K562 (cell line): ENCODE results near the gene RNF40. TPM values are rescaled to one million over a fixed set of nuclear protein-coding genes. Genes with fewer than 3 reads are reported as not detected.

Experiments
- BHLHE40 ChIP-seq: IDR thresholded peaks from 2 replicates; pipeline ENCODE4 v1.6.1; 2011; ENCODE audit warnings: low read length, improper control_type of control experiment
- BRF1 ChIP-seq: IDR thresholded peaks from 3 replicates; pipeline ENCODE4 v1.6.1; 2011; ENCODE audit warnings: borderline replicate concordance, mild to moderate bottlenecking; ENCODE audit not compliant: insufficient read length; ENCODE audit errors: extremely low read depth
- CBFA2T2 ChIP-seq: fragments of 450-650 bp; conservative IDR thresholded peaks from 2 replicates; pipeline ENCODE4 v1.6.1; 2017; ENCODE audit warnings: mild to moderate bottlenecking
- CBX3 ChIP-seq, 2 experiments: IDR thresholded peaks; 1 replicate in 1 of 2; 2 replicates in 1 of 2; pipeline ENCODE4 v1.6.1; 2012; ENCODE audit warnings: inconsistent platforms in 2 of 2, low read length in 2 of 2, borderline replicate concordance in 1 of 2, control low read depth in 1 of 2
- E2F6 ChIP-seq, 2 experiments: IDR thresholded peaks; 2 replicates each; pipeline ENCODE4 v1.6.1; 2011; ENCODE audit warnings: borderline replicate concordance in 1 of 2, control low read depth in 1 of 2, low read depth in 1 of 2, low read length in 1 of 2, mild to moderate bottlenecking in 1 of 2, mixed read lengths in 1 of 2, moderate library complexity in 1 of 2; ENCODE audit not compliant: insufficient read depth in 1 of 2, insufficient read length in 1 of 2, poor library complexity in 1 of 2, severe bottlenecking in 1 of 2; ENCODE audit errors: extremely low read depth in 1 of 2
- ETS1 ChIP-seq: conservative IDR thresholded peaks from 2 replicates; pipeline ENCODE4 v1.6.1; 2011; ENCODE audit warnings: low read depth, mild to moderate bottlenecking, low read length; ENCODE audit not compliant: control insufficient read depth
- GABPA ChIP-seq: fragments of 200-800 bp; sonication (Bioruptor generic); conservative IDR thresholded peaks from 2 replicates; pipeline ENCODE4 v1.6.1; 2016; ENCODE audit warnings: low read depth, missing genetic modification characterization, missing compliant biosample characterization
- GATAD2B ChIP-seq: fragments of 450-650 bp; IDR thresholded peaks from 2 replicates; pipeline ENCODE4 v1.6.1; 2017; ENCODE audit warnings: mild to moderate bottlenecking, borderline replicate concordance
- GTF2E2 ChIP-seq: fragments of 200-800 bp; sonication (Bioruptor generic); IDR thresholded peaks from 2 replicates; pipeline ENCODE4 v1.6.1; 2016; ENCODE audit warnings: missing genetic modification characterization, missing compliant biosample characterization
- MAFK ChIP-seq: IDR thresholded peaks from 2 replicates; pipeline ENCODE4 v1.6.1; 2011; ENCODE audit warnings: low read length, improper control_type of control experiment
- MBD2 ChIP-seq: sonication (generic); IDR thresholded peaks from 2 replicates; pipeline ENCODE4 v1.6.1; 2016; ENCODE audit warnings: low read depth, borderline replicate concordance
- MTA2 ChIP-seq: fragments of 450-650 bp; IDR thresholded peaks from 2 replicates; pipeline ENCODE4 v1.6.1; 2016; ENCODE audit warnings: low read depth
- MTA3 ChIP-seq: fragments of 450-650 bp; formaldehyde crosslinking; IDR thresholded peaks from 2 replicates; pipeline ENCODE4 v1.6.1; 2017; ENCODE audit warnings: mild to moderate bottlenecking, borderline replicate concordance
- RAD51 ChIP-seq: fragments of 450-650 bp; IDR thresholded peaks from 2 replicates; pipeline ENCODE4 v1.7.1; 2016; ENCODE audit warnings: low read depth, mild to moderate bottlenecking, borderline replicate concordance
- RBBP5 ChIP-seq: fragments of 200-600 bp; sonication (generic); IDR thresholded peaks from 2 replicates; pipeline ENCODE4 v1.6.1; 2012; ENCODE audit warnings: borderline replicate concordance, mild to moderate bottlenecking, low read length, control low read depth, inconsistent platforms; ENCODE audit not compliant: insufficient read depth, poor library complexity, severe bottlenecking
- RBM22 ChIP-seq: fragments of 200-400 bp; formaldehyde crosslinking; IDR thresholded peaks from 2 replicates; pipeline ENCODE4 v1.6.1; 2018; ENCODE audit warnings: low read length, low read depth; ENCODE audit not compliant: poor library complexity, severe bottlenecking
- SP2 ChIP-seq: IDR thresholded peaks from 2 replicates; pipeline ENCODE4 v1.6.1; 2011; ENCODE audit warnings: mild to moderate bottlenecking, low read depth, low read length, moderate library complexity; ENCODE audit not compliant: poor library complexity, severe bottlenecking; ENCODE audit errors: extremely low read depth
- TOE1 ChIP-seq, 2 experiments: fragments of 450-650 bp in 1 of 2; sonication (generic) in 1 of 2; formaldehyde crosslinking in 1 of 2; IDR thresholded peaks; 2 replicates each; pipeline versions ENCODE4 v1.7.1 to v1.8.0; 2016 to 2022; ENCODE audit warnings: borderline replicate concordance in 2 of 2, mild to moderate bottlenecking in 2 of 2, antibody characterized with exemption in 1 of 2, inconsistent platforms in 1 of 2, low read depth in 1 of 2, missing genetic modification reagents in 1 of 2, moderate library complexity in 1 of 2
- U2AF2 ChIP-seq: fragments of 200-400 bp; formaldehyde crosslinking; optimal IDR thresholded peaks from 2 replicates; pipeline ENCODE3; 2017; ENCODE audit warnings: low read depth, mild to moderate bottlenecking, low read length
- ZNF445 ChIP-seq: fragments of 250-450 bp; sonication (Bioruptor Pico); IDR thresholded peaks from 2 replicates; pipeline ENCODE4 v1.4.0; 2020; ENCODE audit warnings: low read depth, mild to moderate bottlenecking, moderate library complexity
- ZNF644 ChIP-seq: fragments of 200-800 bp; sonication (Bioruptor generic); IDR thresholded peaks from 2 replicates; pipeline ENCODE4 v1.6.1; 2016; ENCODE audit warnings: low read depth, missing genetic modification characterization, missing compliant biosample characterization
- polyA plus RNA-seq, 8 experiments: library from polyadenylated mRNA; depleted of rRNA in 4 of 8; stranded (reverse) in 5 of 8; unstranded in 3 of 8; fragments of >200 nt; fragmentation: Nextera tagmentation in 2 of 8; fragmentation: Illumina TruSeq in 1 of 8; extraction: Ambion mirVana in 2 of 8; extraction: Trizol in 1 of 8; gene quantifications; 2 replicates each; pipeline versions ENCODE4 v1.2.1 to v1.2.3, GENCODE V29; 2011 to 2014; ENCODE audit warnings: inconsistent platforms in 1 of 8, missing spikeins in 1 of 8
- total RNA-seq, 7 experiments: library from RNA; depleted of rRNA in 6 of 7; stranded (reverse); fragments of >200 nt in 6 of 7; fragmentation: Illumina TruSeq in 2 of 7; extraction: Trizol in 2 of 7; gene quantifications; 2 replicates each; pipeline versions ENCODE4 v1.2.1 to v1.2.3, GENCODE V29; 2011 to 2021; ENCODE audit warnings: low replicate concordance in 1 of 7

Gene RNF40
- total and polyA plus RNA-seq, 9 of the 15 experiments (the other 6 are each of a cell fraction or from before 2014, with no cell fraction given), result 6.2 to 129 (median 81.5) TPM

DNA sequence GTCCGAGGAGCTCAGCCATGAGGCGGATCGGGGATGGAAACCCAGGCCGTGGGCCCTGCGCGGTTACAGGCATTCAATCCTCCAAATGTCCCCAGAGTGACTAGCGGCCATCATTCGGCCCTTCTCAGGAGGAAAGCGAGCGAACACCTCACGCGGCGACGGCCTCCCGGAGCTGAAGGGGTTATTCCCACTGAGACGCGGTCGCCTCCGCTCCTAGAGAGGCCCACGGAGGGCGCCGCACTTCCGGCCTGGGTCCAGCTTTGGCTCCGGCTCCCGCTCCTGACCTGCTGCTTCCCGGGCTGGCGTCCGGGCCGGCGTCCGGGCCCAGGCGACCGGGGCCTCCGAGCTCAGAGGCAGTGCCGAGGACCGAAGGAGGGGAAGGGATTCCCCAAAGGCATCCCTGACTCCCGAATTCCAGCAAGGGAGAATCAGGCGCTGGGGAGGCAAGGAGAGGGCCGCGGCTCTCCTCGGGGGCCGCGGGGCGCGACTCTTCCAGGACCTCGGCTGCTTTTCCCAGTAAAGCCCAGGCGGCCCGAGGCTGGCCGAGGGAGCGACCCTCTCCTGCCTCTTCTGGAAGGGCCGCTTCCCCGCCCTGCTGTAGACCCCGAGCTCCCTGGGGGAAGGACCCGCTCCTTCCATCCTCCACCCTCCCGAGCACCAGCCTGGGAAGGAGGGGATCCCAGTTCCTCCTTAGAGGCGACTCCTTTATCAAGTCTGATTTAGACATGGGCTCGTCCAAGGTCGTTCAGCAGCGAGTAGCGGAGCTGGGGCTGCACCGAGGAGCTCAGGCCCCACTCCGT lies 43.4 kb downstream of the RNF40 start (continued):
- peak; percentile 83 for TF ChIP-seq RBBP5
- TF ChIP-seq E2F6 (IDR thresholded peaks at IDR 0.05; ENCODE audit: borderline replicate concordance in 1 of 2, extremely low read depth in 1 of 2, insufficient read depth in 1 of 2, insufficient read length in 1 of 2, low read depth in 1 of 2, low read length in 1 of 2, poor library complexity in 1 of 2, severe bottlenecking in 1 of 2), result peak in 1 of 2 experiments; percentile 51
- no peak for TF ChIP-seq ZNF644 (tag)
- TF ChIP-seq GABPA (tag), result peak; percentile 97
- TF ChIP-seq MBD2, result peak; percentile 69
- TF ChIP-seq GTF2E2 (tag), result peak; percentile 99
- peak; percentile 88; the same call in 1 of the 2 replicates for TF ChIP-seq TOE1 (IDR thresholded peaks at IDR 0.05; ENCODE audit: borderline replicate concordance)
- TF ChIP-seq TOE1 (CRISPR knock-in tag; IDR thresholded peaks at IDR 0.05; ENCODE audit: borderline replicate concordance, low read depth), result no peak
- peak; percentile 74 for TF ChIP-seq MTA3
- peak; percentile 89; the same call in 1 of the 2 replicates for TF ChIP-seq GATAD2B
- TF ChIP-seq MAFK, result no peak
- no peak for TF ChIP-seq ZNF445 (CRISPR knock-in tag)
- no peak for TF ChIP-seq CBFA2T2
- 0 out of 2 replicates have a peak, but pooled peaks have one; percentile 19 for TF ChIP-seq MTA2
- TF ChIP-seq SP2, result peak; percentile 95
- TF ChIP-seq U2AF2, result no peak
- TF ChIP-seq ETS1, result peak; percentile 4; the same call in 1 of the 2 replicates
- peak in 1 of 2 experiments; percentile 70; a peak in 1 of 3 replicates for TF ChIP-seq CBX3 (IDR thresholded peaks at IDR 0.05; ENCODE audit: borderline replicate concordance in 1 of 2, low read length in 2 of 2)
- TF ChIP-seq RBM22, result peak; percentile 59
- no peak for TF ChIP-seq RAD51
- no peak for TF ChIP-seq BRF1
- peak; percentile 27; the same call in 1 of the 2 replicates for TF ChIP-seq BHLHE40
